ENCODE results near the gene VCPKMT. TPM values are rescaled to one million over a fixed set of nuclear protein-coding genes. Genes with fewer than 3 reads are reported as not detected.

The VCPKMT gene
- total RNA-seq, 1 experiment from 2014 or later = 6.5 TPM

DNA sequence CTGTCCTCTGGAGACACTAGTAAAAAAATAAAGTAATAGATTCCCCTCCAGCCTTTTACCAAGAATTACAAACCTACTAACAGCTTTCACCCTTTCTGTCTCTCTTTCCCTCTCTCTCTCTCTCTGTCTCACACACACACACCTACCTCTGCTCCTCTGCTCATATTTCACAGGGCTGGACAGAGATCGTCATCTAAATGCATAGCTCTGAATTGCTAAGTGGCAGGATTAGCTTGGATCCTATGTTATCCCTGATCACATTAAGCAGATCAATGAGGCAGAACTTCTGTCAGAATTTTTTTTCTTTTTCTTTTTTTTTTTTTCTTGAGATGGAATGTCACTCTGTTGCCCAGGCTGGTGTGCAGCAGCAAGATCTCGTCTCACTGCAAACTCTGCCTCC lies 22.9 kb downstream of the VCPKMT start:
- Histone ChIP-seq H3K4me1 (replicated peaks; ENCODE audit: insufficient read depth) (no peaks in the 10 kb centered on the region), H3K4me2 (no peak overlapping the region), H3F3A (ENCODE audit: insufficient read depth, low read depth) (no peaks in the 10 kb centered on the region; the same call in 1 of the 2 replicates), H3K27ac (no peak overlapping the region), H3K4me3 (no peak overlapping the region), H3K27me3 (ENCODE audit: insufficient read depth, low read depth) (no peaks in the 10 kb centered on the region), H3K79me2 (ENCODE audit: low read depth) (no peaks in the 10 kb centered on the region), H3K9me2 (ENCODE audit: insufficient read depth) (no peaks in the 10 kb centered on the region), H2AFZ (no peak overlapping the region), H3K9me3 (ENCODE audit: insufficient read depth, low read depth) (no peaks in the 10 kb centered on the region), H3K36me3 (ENCODE audit: low read depth) (no peaks in the 10 kb centered on the region), H4K20me1 (ENCODE audit: insufficient read depth) (no peaks in the 10 kb centered on the region)
- POLR2A ChIA-PET (ENCODE audit: unreplicated experiment) = no interaction called here
- intact Hi-C loops (cut with micrococcal nuclease; ENCODE audit: unreplicated experiment) = no loop called here
- TF ChIP-seq, protein P1, sequence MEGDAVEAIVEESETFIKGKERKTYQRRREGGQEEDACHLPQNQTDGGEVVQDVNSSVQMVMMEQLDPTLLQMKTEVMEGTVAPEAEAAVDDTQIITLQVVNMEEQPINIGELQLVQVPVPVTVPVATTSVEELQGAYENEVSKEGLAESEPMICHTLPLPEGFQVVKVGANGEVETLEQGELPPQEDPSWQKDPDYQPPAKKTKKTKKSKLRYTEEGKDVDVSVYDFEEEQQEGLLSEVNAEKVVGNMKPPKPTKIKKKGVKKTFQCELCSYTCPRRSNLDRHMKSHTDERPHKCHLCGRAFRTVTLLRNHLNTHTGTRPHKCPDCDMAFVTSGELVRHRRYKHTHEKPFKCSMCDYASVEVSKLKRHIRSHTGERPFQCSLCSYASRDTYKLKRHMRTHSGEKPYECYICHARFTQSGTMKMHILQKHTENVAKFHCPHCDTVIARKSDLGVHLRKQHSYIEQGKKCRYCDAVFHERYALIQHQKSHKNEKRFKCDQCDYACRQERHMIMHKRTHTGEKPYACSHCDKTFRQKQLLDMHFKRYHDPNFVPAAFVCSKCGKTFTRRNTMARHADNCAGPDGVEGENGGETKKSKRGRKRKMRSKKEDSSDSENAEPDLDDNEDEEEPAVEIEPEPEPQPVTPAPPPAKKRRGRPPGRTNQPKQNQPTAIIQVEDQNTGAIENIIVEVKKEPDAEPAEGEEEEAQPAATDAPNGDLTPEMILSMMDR (conservative IDR thresholded peaks at IDR 0.05) = no peak
- no peak for TF ChIP-seq EZH2 (IDR thresholded peaks at IDR 0.05; ENCODE audit: low read depth)
- CTCF ChIA-PET = interaction anchor here (0.7 kb wide), 1 partner anchor 32 kb away, joined by 4 read pairs; no protein-coding TSS in a partner anchor
- BruUV-seq (replicated peaks) = no TSS peak
- DNase-seq = no peak

DNA sequence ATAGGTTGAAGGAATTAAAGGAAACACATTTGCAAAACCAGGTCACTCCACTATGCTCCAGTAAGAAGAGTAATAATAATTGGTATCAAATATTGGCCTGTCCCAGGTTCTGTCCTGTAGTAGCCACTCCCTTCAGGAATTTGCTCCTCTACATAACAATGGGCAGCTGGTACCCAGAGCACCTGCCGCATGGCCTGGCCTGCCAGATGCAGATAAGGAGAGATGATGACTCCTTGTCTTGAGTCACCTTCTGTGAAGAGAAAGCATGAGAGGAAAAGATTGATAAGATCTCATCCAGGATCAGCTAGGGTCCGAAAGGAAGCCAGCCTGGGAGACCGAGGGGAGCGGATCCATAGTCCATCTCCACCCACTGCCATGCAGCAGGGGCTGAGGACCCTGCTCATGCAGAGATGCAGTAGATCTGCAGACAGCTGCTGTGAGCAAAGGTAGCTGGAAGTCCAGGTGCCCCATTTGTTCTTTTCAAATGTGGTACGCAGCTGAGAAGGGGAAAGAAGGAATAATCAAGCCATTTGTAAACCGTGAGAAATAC lies 24.3 kb downstream of the VCPKMT start:
- no peak overlapping the region for H2AFZ ChIP-seq
- H3K4me2 ChIP-seq = no peak overlapping the region
- no peaks in the 10 kb centered on the region for H4K20me1 ChIP-seq (ENCODE audit: insufficient read depth)
- no peaks in the 10 kb centered on the region for H3K4me1 ChIP-seq (replicated peaks; ENCODE audit: insufficient read depth)
- no peak for DNase-seq
- POLR2A ChIA-PET (ENCODE audit: unreplicated experiment) = interaction anchor here (0.6 kb wide), 1 partner anchor 89 kb away, joined by 6 read pairs; no protein-coding TSS in a partner anchor
- no peaks in the 10 kb centered on the region for H3K9me2 ChIP-seq (ENCODE audit: insufficient read depth)
- intact Hi-C loops (cut with micrococcal nuclease; ENCODE audit: unreplicated experiment) = no loop called here
- CTCF ChIA-PET = interaction anchor here (0.5 to 0.6 kb wide), 2 partner anchors 88 to 131 kb away, joined by 3 to 9 read pairs; no protein-coding TSS in a partner anchor
- no TSS peak for BruUV-seq (replicated peaks)
- no peaks in the 10 kb centered on the region for H3K36me3 ChIP-seq (ENCODE audit: low read depth)
- no peaks in the 10 kb centered on the region for H3K79me2 ChIP-seq (ENCODE audit: low read depth)
- no peaks in the 10 kb centered on the region for H3K27me3 ChIP-seq (ENCODE audit: insufficient read depth, low read depth)
- no peak overlapping the region for H3K4me3 ChIP-seq
- no peaks in the 10 kb centered on the region for H3K9me3 ChIP-seq (ENCODE audit: insufficient read depth, low read depth)
- H3F3A ChIP-seq (ENCODE audit: insufficient read depth, low read depth) = no peaks in the 10 kb centered on the region; the same call in 1 of the 2 replicates
- no peak overlapping the region for H3K27ac ChIP-seq
- TF ChIP-seq, protein P1 (conservative IDR thresholded peaks at IDR 0.05) = no peak
- no peak for TF ChIP-seq EZH2 (IDR thresholded peaks at IDR 0.05; ENCODE audit: low read depth)

DNA sequence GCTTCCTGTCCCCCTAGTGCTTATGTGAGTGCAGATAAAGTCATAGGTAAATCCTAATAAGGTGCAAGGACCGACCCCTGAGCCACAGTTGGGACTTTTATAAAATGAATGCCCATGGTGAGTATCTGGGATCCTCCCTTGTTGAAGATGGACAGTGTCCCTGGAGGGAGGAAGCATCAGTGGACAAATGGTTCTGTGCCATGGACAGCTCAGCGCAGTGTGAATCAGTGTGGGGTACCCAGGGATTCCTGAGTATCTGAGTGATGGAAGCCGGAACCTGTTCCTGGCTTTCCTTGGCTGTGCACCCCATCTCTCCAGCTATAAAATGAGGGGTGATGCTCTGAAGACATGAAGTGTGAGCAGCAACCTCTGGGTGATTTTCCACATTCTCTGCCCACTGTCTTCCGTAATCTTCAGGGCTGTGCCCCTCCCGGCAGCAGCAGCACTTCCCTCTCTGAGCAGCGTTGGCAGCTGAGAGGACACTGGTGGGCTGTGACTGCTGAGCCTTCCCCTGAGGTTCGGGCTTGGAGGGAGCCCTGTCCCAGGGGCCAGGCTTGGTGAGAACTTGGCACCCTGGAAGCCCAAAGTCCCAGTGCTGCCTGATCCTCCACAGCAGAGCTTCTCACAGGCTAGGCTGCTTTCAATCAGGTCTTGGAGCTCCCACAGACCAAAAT lies 25.0 kb downstream of the VCPKMT start:
- ChIA-PET POLR2A (ENCODE audit: unreplicated experiment) (no interaction called here), CTCF (interaction anchor here (0.5 to 0.6 kb wide), 2 partner anchors 88 to 132 kb away, joined by 3 to 9 read pairs; no protein-coding TSS in a partner anchor)
- Histone ChIP-seq H3K4me3 (no peak overlapping the region), H4K20me1 (ENCODE audit: insufficient read depth) (no peaks in the 10 kb centered on the region), H3K9me2 (ENCODE audit: insufficient read depth) (no peaks in the 10 kb centered on the region), H3K4me2 (no peak overlapping the region), H2AFZ (no peak overlapping the region), H3K27ac (no peak overlapping the region), H3K27me3 (ENCODE audit: insufficient read depth, low read depth) (no peaks in the 10 kb centered on the region), H3K79me2 (ENCODE audit: low read depth) (no peaks in the 10 kb centered on the region), H3K9me3 (ENCODE audit: insufficient read depth, low read depth) (no peaks in the 10 kb centered on the region), H3K4me1 (replicated peaks; ENCODE audit: insufficient read depth) (no peaks in the 10 kb centered on the region), H3K36me3 (ENCODE audit: low read depth) (no peaks in the 10 kb centered on the region), H3F3A (ENCODE audit: insufficient read depth, low read depth) (peaks cover under 1% of the 10 kb centered on the region; the same call in 1 of the 2 replicates)
- TF ChIP-seq, protein P1 (conservative IDR thresholded peaks at IDR 0.05) = no peak
- no peak for TF ChIP-seq EZH2 (IDR thresholded peaks at IDR 0.05; ENCODE audit: low read depth)
- DNase-seq = no peak
- intact Hi-C loops (cut with micrococcal nuclease; ENCODE audit: unreplicated experiment) = no loop called here
- no TSS peak for BruUV-seq (replicated peaks)

Measured in PC-9 (cell line).